HG02870 (cell line): ENCODE measurements around the gene PPP1CB.
A peak's percentile ranks its signal among the peaks of the same experiment; 100 is the strongest.

Source experiments
- ATAC-seq: cut with Tn5 transposase; IDR thresholded peaks from one replicate; pipeline ENCODE4 v1.9.1; 2021; ENCODE audit warnings: mild to moderate bottlenecking, moderate library complexity; ENCODE audit not compliant: unreplicated experiment

Gene PPP1CB

GRCh38 chr2:28751252-28751955 is at the start of gene PPP1CB:
TSS of gene PPP1CB (plus strand) at chr2:28751830. CDS start at chr2:28752125, 295 bp downstream.
- ATAC-seq: peak; percentile 78

- no peak for ATAC-seq
These were observed 49.2 kb upstream of the PPP1CB start for GRCh38 chr2:28702415-28702861.

- ATAC-seq: no peak
These were observed 48.8 kb upstream of the PPP1CB start for GRCh38 chr2:28702878-28703277.

GRCh38 chr2:28704621-28705020 is 47.0 kb upstream of the PPP1CB start:
- ATAC-seq: no peak

- ATAC-seq: no peak
These were observed 45.7 kb upstream of the PPP1CB start for GRCh38 chr2:28705751-28706440.

- no peak for ATAC-seq
These were observed 44.0 kb upstream of the PPP1CB start for GRCh38 chr2:28707592-28707991.

GRCh38 chr2:28709101-28709500 is 42.5 kb upstream of the PPP1CB start:
- ATAC-seq: no peak

- ATAC-seq: no peak
These were observed 41.1 kb upstream of the PPP1CB start for GRCh38 chr2:28710545-28710944.

GRCh38 chr2:28713577-28714298 is 37.9 kb upstream of the PPP1CB start:
- ATAC-seq: no peak

- no peak for ATAC-seq
These were observed 35.3 kb upstream of the PPP1CB start for GRCh38 chr2:28716265-28716865.

- no peak for ATAC-seq
These were observed 34.3 kb upstream of the PPP1CB start for GRCh38 chr2:28717339-28717758.

GRCh38 chr2:28720345-28720744 is 31.3 kb upstream of the PPP1CB start:
- no peak for ATAC-seq

GRCh38 chr2:28721601-28722191 is 29.9 kb upstream of the PPP1CB start:
- ATAC-seq: no peak

- no peak for ATAC-seq
These were observed 26.5 kb upstream of the PPP1CB start for GRCh38 chr2:28725021-28725711.

GRCh38 chr2:28726177-28726576 is 25.5 kb upstream of the PPP1CB start:
- no peak for ATAC-seq

GRCh38 chr2:28729698-28730097 is 21.9 kb upstream of the PPP1CB start:
- no peak for ATAC-seq

- no peak for ATAC-seq
These were observed 20.9 kb upstream of the PPP1CB start for GRCh38 chr2:28730641-28731146.

- no peak for ATAC-seq
These were observed 16.1 kb upstream of the PPP1CB start for GRCh38 chr2:28735511-28735910.

- no peak for ATAC-seq
These were observed 15.6 kb upstream of the PPP1CB start for GRCh38 chr2:28736034-28736433.

GRCh38 chr2:28737655-28738054 is 14.0 kb upstream of the PPP1CB start:
- ATAC-seq: no peak
